Measurements from ENCODE around the gene PIGX.

The PIGX gene

DNA sequence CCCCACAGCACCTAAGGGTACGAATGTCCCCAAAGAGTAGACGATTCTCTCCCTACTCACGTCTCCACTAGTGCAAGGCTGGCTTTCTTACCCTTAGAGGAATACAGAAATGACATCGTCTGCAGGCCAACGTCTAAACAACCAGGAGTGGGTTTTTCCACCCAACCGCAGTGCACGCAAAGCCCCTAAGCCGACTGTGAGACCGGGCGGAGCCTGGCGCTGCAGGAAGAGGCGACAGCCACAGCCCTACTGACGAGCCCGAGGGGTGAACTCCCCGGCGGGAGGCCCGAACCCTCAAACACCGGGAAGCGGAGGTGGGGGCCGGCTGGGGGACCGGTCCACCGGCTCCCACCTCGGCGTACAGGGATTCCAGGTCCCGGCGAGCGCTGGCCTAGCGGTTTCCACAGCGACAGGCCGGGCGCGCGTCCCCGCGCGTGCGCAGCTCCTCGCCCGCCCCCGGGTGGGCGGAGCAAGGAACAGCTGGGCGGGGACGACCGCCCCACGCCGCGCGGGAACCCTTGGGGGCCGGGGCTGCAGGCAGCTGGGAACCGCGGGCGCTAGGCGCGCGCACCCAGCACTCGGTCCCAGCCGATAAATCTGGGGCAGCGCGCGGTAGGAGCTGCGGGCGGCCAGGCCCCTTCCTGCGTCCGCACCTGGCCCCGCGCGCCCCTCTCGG is at the start of gene PIGX, which contains the start of gene CEP19:
TSS of gene PIGX (plus strand) at position 540 of the 676 bp plus-strand sequence.
TSS of gene CEP19 (minus strand) at position 413 of the 676 bp plus-strand sequence. CDS start 3,593 bp downstream, outside the sequence.
- DNase-seq: peak in 13 of 14 donors; percentile 49 to 93 (median 82)

DNA sequence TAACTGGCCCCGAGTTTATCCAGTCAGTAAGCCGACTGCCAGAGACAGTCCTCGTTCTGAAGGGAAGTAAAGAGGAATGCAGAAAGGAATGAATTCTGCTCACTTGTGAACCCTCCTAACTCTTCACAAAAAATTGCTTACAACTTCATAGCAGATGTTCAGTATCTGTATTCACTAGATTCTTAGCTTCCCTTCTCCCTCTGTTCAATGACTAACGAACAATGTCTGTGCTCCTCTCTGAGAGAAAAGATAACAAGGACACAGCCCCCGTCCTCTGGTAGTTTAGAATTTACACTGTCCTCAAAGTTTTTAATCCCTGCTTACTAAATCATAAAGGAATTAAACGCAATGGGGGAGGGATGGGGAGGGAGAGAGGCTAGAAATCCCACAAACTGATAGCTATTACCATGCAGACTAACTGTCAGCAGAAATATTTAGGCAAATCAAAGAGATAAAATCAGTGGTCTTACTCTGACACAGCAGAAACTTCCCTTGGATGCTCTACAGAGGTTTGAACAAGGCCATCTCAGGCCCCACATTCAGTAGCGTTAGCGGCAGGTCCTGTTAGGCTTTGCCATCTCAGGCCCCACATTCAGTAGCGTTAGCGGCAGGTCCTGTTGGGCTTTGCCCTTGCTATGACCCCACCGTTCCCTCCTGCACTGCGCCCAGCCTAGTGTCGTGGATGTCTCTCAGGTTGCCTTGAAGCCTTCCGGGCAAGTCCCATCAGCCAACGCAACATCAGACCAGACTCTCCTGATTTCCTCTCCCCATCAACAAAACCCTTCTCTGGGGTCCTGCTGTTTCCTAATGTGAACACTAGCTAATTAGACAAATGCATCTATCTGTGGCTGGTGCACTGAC is 49.2 kb upstream of the PIGX start:
- no peak for DNase-seq

DNA sequence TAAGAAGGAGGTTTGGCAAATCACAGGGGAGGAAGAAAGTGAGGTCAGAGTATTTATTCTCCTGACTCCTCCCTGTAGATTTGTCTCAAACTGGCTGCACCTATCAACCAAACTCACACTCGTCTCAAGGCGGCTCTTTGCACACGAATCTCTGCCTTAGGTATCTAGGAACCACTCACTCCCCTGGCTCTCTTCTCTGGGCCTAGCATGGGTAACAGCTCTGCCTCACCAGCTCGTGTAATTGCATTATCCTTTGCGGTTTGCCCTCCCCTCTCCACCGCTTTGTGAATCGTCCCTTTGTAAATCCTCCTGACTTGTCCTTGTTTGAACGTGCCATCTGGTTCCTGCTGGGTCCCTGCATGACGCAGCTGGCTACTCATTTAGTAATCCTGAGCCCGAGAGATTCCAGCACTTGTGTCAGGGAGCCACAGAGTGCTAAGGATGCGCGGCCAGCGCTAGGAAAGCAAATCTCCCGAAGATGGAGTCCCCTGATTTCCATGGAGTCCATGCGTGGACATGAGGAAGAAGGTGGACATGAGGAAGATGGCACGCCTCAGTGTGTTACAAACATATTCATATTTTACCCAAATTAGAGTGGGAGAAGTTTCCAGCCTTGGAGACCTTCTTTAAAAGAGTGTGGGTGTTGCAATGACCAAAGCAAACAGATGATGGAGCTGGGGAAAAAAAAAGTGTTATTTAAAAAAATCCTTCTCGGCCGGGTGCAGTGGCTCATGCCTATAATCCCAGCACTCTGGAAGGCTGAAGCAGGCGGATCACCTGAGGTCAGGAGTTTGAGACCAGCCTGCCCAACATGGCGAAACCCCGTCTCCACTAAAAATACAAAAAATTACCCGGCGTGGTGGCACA is 45.9 kb upstream of the PIGX start:
- DNase-seq: peak in 10 of 14 donors; percentile 9 to 94 (median 22)

DNA sequence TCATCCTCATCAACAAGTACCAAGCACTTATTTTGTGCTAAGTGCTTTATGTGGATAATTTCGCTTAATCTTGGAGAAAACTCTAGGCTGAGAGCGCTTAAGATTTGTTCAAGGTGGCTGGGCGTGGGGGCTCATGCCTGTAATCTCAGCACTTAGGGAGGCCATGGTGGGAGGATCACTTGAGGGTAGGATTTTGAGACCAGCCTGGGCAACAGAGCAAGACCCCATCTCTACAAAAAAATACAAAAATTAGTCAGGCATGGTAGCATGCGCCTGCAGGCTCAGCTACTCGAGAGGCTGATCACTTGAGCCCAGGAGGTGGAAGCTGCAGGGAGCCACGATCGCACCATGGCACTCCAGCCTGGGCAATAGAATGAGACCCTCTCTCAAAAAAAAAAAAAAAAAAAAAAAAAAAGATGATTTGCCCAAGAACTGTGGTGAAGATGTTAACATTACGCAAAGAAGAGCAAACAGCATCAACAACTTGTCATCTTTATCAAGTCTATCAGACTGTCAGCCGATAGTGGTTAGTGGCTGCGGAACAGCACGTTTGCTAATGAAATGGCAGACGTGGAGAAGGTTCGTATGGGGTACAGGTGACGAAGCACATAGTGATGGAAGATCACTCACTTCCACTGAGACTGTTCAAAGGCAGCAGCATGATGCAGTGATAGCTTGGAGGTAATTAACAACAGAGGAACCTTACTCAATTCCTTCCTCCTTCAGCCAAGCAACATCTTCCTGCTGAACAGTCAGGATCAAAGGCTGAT is 44.9 kb upstream of the PIGX start:
- no peak for DNase-seq

DNA sequence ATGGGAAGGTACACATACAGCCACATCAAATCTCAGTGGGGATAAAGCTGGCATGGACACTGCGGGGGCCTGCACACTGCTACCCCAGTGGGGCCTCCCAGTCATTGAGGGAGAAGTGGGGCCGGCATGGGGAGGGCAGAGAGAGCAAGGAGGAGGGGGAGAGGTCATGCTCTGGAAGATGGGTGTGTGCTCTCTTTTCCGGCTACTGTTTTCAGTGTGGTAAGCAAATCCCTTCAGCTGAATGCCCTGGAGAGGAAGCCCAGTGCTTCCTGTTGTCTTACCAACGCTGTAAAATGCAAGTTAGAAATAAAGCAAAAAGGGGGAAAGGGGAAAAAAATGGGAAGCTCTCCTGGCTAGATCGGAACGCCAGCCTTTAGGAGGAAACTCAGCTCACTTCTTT is 41.8 kb upstream of the PIGX start:
- no peak for DNase-seq

DNA sequence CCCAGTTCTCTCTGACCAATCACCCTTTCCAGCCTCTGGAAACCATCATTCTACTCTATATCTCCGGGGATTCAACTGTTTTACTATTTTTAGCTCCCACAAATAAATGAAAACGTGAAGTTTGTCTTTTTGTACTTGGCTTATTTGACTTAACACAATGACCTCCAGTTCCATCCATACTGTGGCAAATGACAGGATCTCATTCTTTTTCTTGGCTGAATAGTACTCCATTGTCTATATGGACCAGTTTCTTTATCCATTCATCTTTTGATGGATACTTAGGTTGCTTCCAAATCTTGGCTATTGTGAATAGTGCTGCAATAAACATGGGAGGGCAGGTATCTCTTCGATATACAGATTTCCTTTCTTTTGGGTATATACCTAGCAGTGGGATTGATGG is 38.5 kb upstream of the PIGX start:
- no peak for DNase-seq

DNA sequence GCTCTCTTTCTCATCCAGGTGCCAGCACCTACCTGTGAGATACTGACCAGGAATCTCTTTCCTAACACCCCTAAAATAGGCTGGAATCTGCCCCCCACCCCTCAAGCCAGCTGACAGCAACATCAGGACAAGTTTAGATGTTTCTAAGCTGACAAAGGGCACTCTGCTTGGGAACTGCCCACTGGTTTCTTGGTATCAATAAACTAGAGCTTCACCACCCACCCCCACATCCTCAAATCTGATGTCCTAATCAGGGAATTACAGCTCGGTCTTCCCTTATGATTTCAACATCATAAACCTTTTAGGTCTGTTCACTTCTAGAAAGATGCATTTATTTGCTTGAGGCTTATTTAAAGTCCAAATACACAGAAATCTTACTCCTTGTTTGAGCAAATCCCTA is 34.8 kb upstream of the PIGX start:
- no peak for DNase-seq

DNA sequence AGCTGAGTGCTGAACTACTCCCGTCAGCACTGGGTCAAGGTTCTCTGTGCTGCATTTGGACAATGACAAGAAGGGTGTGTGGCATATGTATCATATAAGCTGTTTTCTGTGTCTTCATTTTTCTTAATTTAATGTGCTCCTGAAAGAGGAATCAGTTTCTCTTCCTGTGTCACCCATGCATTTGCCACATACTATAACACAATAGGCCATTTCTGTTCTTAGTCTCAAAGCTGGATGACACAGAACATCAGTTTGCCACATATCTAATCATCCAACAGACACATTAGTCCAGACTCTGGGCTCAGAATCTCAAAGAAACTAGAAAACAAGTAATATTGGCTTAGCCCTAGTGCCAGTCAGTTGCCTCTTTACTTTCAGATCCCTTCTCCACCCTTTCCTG is 34.2 kb upstream of the PIGX start:
- no peak for DNase-seq

DNA sequence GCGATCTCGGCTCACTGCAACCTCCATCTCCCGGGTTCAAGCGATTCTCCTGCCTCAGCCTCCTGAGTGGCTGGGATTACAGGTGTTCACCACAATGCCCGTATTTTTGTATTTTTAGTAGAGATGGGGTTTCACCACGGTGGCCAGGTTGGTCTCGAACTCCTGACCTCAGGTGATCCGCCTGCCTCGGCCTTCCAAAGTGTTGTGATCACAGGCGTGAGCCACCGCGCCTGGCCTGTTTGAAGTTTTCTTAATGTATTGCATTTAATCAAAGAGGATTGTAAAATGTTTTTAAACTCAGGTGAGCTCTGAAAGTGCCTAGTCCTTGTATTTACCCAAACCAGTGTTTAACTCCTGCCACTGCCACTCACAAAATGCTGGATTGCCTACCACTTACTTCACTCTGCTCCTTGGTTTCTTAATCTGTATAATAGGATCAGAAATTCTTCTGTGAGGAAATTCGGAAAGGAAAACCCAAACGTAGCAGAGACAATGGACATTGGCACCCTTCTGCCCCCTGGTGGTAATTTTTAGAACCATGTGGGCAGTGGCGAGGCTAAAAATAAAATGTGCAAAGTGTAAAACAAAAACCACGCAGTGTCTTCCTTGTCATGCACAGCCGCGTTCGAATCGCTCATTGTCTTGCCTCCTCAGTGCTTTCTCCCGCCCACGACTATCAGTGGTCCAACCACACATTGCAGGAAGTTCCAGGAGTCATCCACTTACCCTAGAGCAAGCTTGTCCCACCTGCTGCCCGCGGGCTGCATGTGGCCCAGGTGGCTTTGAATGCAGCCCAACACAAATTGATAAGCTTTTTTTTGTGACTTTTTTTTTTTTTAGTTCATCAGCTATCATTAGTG is 27.4 kb upstream of the PIGX start:
- peak in 11 of 14 donors; percentile 2 to 59 (median 37) for DNase-seq

DNA sequence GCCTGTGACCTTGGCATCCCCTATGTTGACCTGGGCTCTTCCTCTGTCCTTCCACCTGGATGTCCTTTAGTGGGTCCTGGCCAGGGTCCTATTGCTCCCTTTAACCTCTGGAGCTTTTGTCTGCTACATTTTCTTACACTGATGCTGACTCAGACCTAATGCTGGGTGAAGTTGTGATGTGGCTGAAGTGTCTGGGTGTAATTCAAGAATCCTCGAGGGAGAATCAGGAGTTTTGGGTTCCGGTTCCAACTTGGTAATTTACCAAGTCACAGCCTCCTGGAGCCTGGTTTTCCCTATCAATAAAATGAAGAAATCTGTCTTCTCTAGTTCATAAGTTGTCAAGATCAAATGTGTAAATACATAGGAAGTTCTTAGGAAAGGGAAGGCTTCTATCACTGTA is 25.7 kb upstream of the PIGX start:
- DNase-seq: no peak

DNA sequence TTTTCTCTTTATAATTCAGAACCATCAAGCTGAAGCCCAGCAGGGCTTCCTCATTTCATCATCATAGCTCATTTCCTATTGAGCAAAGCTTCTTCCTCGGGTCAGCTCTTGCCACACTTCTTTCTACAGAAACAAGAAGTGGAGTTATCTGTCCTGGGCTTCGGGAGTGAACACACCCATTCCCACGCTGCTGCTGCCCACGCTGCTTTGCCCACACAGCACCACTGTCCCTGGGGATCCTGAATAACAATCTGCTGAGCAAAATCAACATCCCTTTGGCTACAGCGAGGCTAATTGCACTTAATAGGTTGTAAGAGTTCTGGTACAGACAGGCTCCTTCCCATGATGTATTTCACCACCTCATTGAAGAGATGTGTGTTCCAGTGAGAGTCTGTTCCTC is 23.8 kb upstream of the PIGX start:
- peak in 2 of 14 donors; percentile 2 to 32 for DNase-seq

DNA sequence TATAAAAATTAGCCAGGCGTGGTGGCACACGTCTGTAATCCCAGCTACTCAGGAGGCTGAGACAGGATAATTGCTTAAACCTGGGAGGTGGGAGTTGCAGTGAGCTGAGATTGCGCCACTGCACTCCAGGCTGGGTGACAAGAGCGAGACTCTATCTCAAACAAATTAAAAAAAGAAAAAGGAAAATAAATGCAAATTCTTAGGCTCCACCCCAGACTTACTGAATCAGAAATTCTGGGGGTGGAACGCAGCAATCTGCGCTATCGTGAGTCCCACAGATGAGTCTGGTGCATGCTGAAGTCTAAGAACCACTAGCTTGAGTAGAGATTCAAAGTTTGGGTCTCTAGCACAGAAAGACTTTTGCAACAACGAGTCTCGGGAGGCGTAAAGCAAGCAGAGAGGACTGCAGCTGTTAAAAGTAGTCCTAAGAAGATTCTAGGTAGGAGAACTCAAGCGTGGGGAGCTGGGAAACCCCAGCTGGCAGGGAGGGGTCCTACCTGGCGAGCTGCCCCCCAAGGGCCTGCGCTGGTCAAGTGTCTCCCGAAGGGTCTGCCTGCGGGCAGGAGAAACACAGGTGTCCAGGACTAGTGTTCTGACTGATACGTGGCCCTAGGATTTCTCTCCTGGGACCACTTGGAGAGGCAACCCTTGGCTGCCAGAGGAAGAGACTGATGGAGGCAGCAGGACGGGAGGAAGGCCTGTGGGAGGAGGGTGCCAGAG is 22.1 kb upstream of the PIGX start:
- no peak for DNase-seq

DNA sequence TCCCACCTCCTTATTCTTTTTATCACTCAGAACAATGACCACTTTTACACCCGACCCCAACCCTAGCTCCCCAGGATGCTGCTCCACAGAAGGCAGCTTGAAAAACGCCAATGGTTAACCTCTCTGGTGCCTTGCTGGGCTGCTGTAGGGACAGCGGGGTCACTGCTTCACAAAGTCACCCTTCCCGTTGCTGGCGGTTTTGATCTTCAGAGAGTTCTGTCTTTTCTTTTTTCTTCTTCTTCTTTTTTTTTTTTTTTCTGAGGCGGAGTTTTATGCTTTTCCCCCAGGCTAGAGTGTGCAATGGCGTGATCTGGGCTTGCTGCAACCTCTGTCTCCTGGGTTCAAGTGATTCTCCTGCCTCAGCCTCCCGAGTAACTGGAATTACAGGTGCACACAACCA is 20.8 kb upstream of the PIGX start:
- no peak for DNase-seq

DNA sequence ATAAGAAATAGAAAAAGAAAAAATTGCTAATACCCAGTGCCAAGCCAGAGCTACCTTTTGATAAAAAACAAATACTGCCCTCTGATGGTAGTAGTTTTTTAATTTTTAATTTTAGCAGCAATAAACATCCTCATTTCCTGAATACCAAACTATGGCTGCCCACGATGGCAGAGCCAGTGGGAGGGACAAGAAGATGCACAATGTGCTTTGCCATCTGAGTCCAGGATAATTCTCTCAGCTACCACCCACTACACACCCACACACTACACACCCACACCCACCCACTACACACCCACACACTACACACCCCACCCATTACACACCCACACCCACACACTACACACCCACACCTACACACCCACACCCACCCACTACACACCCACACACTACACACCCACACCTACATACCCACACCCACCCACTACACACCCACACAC is 18.0 kb upstream of the PIGX start:
- no peak for DNase-seq

DNA sequence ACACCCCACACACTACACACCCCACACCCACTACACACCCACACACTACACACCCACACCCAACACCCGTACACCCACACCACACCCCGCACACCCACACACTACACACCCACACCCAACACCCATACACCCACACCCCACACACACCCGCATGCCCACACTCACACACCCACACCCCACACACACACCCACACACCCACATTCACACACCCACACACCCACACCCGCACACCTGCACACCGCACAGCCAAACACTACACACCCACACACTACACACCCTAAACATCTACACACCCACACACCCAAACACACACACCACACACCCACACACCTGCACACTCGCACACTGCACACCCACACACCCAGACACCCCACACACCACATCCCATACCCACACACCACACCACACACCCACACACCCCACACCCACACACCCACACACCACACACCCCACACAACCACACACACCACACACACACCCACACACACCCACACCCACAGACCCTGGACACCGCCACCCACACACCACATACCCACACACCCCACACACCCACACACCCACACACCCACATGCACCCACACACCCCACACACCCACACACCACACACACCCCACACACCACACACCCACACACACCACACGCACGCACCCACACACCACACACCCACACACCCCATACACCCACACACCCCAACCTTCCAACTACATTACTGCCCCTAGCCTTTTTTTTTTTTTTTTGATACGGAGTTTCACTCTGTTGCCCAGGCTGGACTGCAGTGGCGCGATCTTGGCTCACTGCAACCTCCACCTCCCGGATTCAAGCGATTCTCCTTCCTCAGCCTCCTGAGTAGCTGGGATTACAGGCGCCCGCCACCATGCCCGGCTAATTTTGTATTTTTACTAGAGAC is 17.0 kb upstream of the PIGX start:
- no peak for DNase-seq

DNA sequence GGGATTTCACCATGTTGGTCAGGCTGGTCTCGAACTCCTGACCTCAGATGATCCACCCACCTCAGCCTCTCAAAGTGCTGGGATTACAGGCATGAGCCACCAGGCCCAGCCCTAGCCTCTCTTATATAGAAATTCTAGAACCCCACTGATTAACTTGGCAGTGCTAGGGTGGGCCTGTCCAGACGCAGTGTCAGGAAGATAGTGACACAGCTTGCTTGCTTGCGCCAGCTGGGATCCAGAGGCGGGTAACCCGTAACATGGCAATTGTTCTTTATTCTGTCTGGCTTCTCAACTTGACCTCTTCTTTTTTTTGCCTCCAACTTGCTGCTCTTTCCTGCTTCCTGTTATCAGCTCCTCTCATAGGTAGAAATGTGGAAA is 16.3 kb upstream of the PIGX start:
- no peak for DNase-seq

DNA sequence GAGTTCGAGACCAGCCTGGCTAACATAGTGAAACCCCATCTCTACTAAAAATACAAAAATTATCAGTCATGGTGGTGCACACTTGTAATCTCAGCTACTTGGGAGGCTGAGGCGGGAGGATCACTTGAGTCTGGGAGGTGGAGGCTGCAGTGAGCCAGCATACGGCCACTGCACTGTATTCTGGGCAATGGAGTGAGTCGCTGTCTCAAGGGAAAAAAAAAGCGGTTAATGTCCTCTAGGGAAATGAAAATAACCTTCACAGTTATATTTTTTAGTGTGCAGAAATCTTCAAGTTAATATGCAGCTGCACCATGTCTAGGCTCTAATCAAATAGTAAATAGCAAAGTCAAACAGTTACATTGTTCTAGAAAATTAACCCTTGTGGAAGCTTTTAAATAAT is 14.9 kb upstream of the PIGX start:
- DNase-seq: no peak

DNA sequence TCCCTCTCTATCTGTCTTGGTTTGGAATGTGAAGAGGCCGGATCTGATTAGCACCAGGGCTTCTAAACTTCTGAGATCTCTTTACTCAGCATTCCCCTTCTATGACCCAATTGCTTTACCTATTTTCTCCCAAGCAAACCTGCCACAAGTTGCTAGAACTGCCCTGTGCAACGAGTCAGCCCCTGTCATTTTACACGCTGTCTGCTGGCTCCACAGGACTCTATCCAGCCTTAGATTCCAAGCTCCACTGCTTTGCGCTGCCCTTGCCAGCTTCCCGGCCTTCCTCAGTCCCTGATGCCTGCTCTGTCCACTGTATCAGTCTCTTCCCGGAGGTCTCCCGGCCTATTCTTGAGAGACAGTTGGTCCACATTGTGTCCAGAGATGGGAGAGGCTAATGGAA is 12.4 kb upstream of the PIGX start:
- no peak for DNase-seq

DNA sequence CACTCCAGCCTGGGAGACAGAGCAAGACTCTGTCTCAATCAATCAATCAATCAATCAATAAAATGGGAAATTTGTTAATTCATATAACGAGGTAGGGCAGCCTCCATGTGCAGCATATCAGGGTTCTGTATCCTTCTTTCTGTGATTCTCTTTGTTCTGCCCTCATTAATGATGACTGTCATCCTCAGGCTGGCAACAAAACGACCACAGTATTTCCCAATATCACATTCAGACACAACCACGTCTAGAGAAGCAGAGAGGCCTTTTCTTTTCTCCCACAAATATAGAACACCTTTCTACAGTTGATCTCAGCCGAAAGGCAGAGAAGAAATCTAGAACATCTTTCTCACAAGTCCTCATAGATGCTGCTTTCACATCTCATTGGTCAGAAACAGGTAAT is 11.4 kb upstream of the PIGX start:
- DNase-seq: no peak

Data from C1 segment of cervical spinal cord (tissue), 14 donors.